PC-9 (cell line): ENCODE results near the gene THBD.

Source experiments
- CTCF ChIP-seq: fragments of 200-600 bp; sonication (generic); conservative IDR thresholded peaks from 2 replicates; pipeline ENCODE4 v1.6.1; 2017; ENCODE audit warnings: mixed run types, antibody characterized with exemption, mild to moderate bottlenecking, moderate library complexity
- EZH2 ChIP-seq: fragments of 200-600 bp; sonication (generic); IDR thresholded peaks from 2 replicates; pipeline ENCODE4 v1.8.0; 2017; ENCODE audit warnings: antibody characterized with exemption, low read depth

- TF ChIP-seq CTCF, result no peak
- no peak for TF ChIP-seq EZH2
Observed at GRCh38 chr20:23024701-23025100, 24.8 kb downstream of the THBD start.
